Measurements from ENCODE around the gene ZFP92. TPM values are rescaled to one million over a fixed set of nuclear protein-coding genes. Genes with fewer than 3 reads are reported as not detected.

Gene ZFP92
- total and polyA plus RNA-seq, 2 donors: 0.19 to 0.27 TPM

- no peaks in the 10 kb centered on the region for H3K36me3 ChIP-seq (ENCODE audit: control insufficient read depth in 2 of 2, insufficient read depth in 2 of 2, low read length in 1 of 2)
- no peaks in the 10 kb centered on the region for H3K4me1 ChIP-seq (ENCODE audit: control insufficient read depth in 2 of 2, insufficient read depth in 2 of 2, low read length in 2 of 2)
- 83% methylated on average over 7 of the region's 7 CpGs for WGBS
- H3K4me3 ChIP-seq (ENCODE audit: low read length in 2 of 2): no peak overlapping the region
- H3K9me3 ChIP-seq (ENCODE audit: control insufficient read depth in 2 of 2, insufficient read depth in 1 of 2, low read length in 1 of 2): no peaks in the 10 kb centered on the region
- H3K27ac ChIP-seq (ENCODE audit: low read depth in 1 of 2, low read length in 1 of 2): no peak overlapping the region
- DNase-seq (ENCODE audit: low read depth in 6 of 9, low spot score in 9 of 9): no peak
- H3K27me3 ChIP-seq (ENCODE audit: control insufficient read depth in 2 of 2, insufficient read depth in 1 of 2, low read length in 1 of 2): peaks cover 0 to 2% of the 10 kb centered on the region in 2 donors
These were observed 36.8 kb upstream of the ZFP92 start for GRCh38 chrX:153374426-153374825.

GRCh38 chrX:153375571-153375970, 35.7 kb upstream of the ZFP92 start:
- no peak overlapping the region for H3K4me3 ChIP-seq (ENCODE audit: low read length in 2 of 2)
- no peaks in the 10 kb centered on the region for H3K36me3 ChIP-seq (ENCODE audit: control insufficient read depth in 2 of 2, insufficient read depth in 2 of 2, low read length in 1 of 2)
- DNase-seq (ENCODE audit: low read depth in 6 of 9, low spot score in 9 of 9): no peak
- H3K27ac ChIP-seq (ENCODE audit: low read depth in 1 of 2, low read length in 1 of 2): no peak overlapping the region
- WGBS: 90% methylated on average over 5 of the region's 5 CpGs
- no peaks in the 10 kb centered on the region for H3K9me3 ChIP-seq (ENCODE audit: control insufficient read depth in 2 of 2, insufficient read depth in 1 of 2, low read length in 1 of 2)
- peaks cover 0 to 2% of the 10 kb centered on the region in 2 donors for H3K27me3 ChIP-seq (ENCODE audit: control insufficient read depth in 2 of 2, insufficient read depth in 1 of 2, low read length in 1 of 2)
- H3K4me1 ChIP-seq (ENCODE audit: control insufficient read depth in 2 of 2, insufficient read depth in 2 of 2, low read length in 2 of 2): no peaks in the 10 kb centered on the region

- Histone ChIP-seq H3K4me3 (ENCODE audit: low read length in 2 of 2) (no peak overlapping the region), H3K36me3 (ENCODE audit: control insufficient read depth in 2 of 2, insufficient read depth in 2 of 2, low read length in 1 of 2) (no peaks in the 10 kb centered on the region), H3K4me1 (ENCODE audit: control insufficient read depth in 2 of 2, insufficient read depth in 2 of 2, low read length in 2 of 2) (no peaks in the 10 kb centered on the region), H3K27me3 (ENCODE audit: control insufficient read depth in 2 of 2, insufficient read depth in 1 of 2, low read length in 1 of 2) (peaks cover 0 to 2% of the 10 kb centered on the region in 2 donors), H3K27ac (ENCODE audit: low read depth in 1 of 2, low read length in 1 of 2) (no peak overlapping the region), H3K9me3 (ENCODE audit: control insufficient read depth in 2 of 2, insufficient read depth in 1 of 2, low read length in 1 of 2) (peaks cover 0 to 6% of the 10 kb centered on the region in 2 donors)
- WGBS: over 99% methylated on average over 3 of the region's 3 CpGs
- DNase-seq (ENCODE audit: low read depth in 6 of 9, low spot score in 9 of 9): no peak
These were observed 33.5 kb upstream of the ZFP92 start for GRCh38 chrX:153377727-153378126.

- Histone ChIP-seq H3K4me3 (ENCODE audit: low read length in 2 of 2) (no peak overlapping the region), H3K27me3 (ENCODE audit: control insufficient read depth in 2 of 2, insufficient read depth in 1 of 2, low read length in 1 of 2) (peaks cover 0 to 2% of the 10 kb centered on the region in 2 donors), H3K9me3 (ENCODE audit: control insufficient read depth in 2 of 2, insufficient read depth in 1 of 2, low read length in 1 of 2) (peaks cover 0 to 6% of the 10 kb centered on the region in 2 donors), H3K4me1 (ENCODE audit: control insufficient read depth in 2 of 2, insufficient read depth in 2 of 2, low read length in 2 of 2) (no peaks in the 10 kb centered on the region), H3K27ac (ENCODE audit: low read depth in 1 of 2, low read length in 1 of 2) (no peak overlapping the region), H3K36me3 (ENCODE audit: control insufficient read depth in 2 of 2, insufficient read depth in 2 of 2, low read length in 1 of 2) (no peaks in the 10 kb centered on the region)
- no peak for DNase-seq (ENCODE audit: low read depth in 6 of 9, low spot score in 9 of 9)
- 99% methylated on average over 4 of the region's 4 CpGs for WGBS
These were observed 32.7 kb upstream of the ZFP92 start for GRCh38 chrX:153378607-153379006.

GRCh38 chrX:153379508-153379907, 31.8 kb upstream of the ZFP92 start:
- Histone ChIP-seq H3K9me3 (ENCODE audit: control insufficient read depth in 2 of 2, insufficient read depth in 1 of 2, low read length in 1 of 2) (peaks cover 0 to 6% of the 10 kb centered on the region in 2 donors), H3K4me3 (ENCODE audit: low read length in 2 of 2) (no peak overlapping the region), H3K4me1 (ENCODE audit: control insufficient read depth in 2 of 2, insufficient read depth in 2 of 2, low read length in 2 of 2) (no peaks in the 10 kb centered on the region), H3K36me3 (ENCODE audit: control insufficient read depth in 2 of 2, insufficient read depth in 2 of 2, low read length in 1 of 2) (no peaks in the 10 kb centered on the region), H3K27me3 (ENCODE audit: control insufficient read depth in 2 of 2, insufficient read depth in 1 of 2, low read length in 1 of 2) (peaks cover 0 to 2% of the 10 kb centered on the region in 2 donors), H3K27ac (ENCODE audit: low read depth in 1 of 2, low read length in 1 of 2) (no peak overlapping the region)
- 95% methylated on average over 9 of the region's 9 CpGs for WGBS
- DNase-seq (ENCODE audit: low read depth in 6 of 9, low spot score in 9 of 9): no peak

- 85% methylated on average over 13 of the region's 13 CpGs for WGBS
These were observed 31.2 kb upstream of the ZFP92 start for GRCh38 chrX:153379971-153380581.

GRCh38 chrX:153380691-153381090, 30.6 kb upstream of the ZFP92 start:
- WGBS: 95% methylated on average over 9 of the region's 9 CpGs
- Histone ChIP-seq H3K4me3 (ENCODE audit: low read length in 2 of 2) (no peak overlapping the region), H3K36me3 (ENCODE audit: control insufficient read depth in 2 of 2, insufficient read depth in 2 of 2, low read length in 1 of 2) (no peaks in the 10 kb centered on the region), H3K27ac (ENCODE audit: low read depth in 1 of 2, low read length in 1 of 2) (no peak overlapping the region), H3K4me1 (ENCODE audit: control insufficient read depth in 2 of 2, insufficient read depth in 2 of 2, low read length in 2 of 2) (no peaks in the 10 kb centered on the region), H3K27me3 (ENCODE audit: control insufficient read depth in 2 of 2, insufficient read depth in 1 of 2, low read length in 1 of 2) (peaks cover 0 to under 1% of the 10 kb centered on the region in 2 donors), H3K9me3 (ENCODE audit: control insufficient read depth in 2 of 2, insufficient read depth in 1 of 2, low read length in 1 of 2) (peaks cover 0 to 6% of the 10 kb centered on the region in 2 donors)
- DNase-seq (ENCODE audit: low read depth in 6 of 9, low spot score in 9 of 9): no peak

More at GRCh38 chrX:153379971-153380581, 31.2 kb upstream of the ZFP92 start:
- Histone ChIP-seq H3K4me1 (ENCODE audit: control insufficient read depth in 2 of 2, insufficient read depth in 2 of 2, low read length in 2 of 2) (no peaks in the 10 kb centered on the region), H3K9me3 (ENCODE audit: control insufficient read depth in 2 of 2, insufficient read depth in 1 of 2, low read length in 1 of 2) (peaks cover 0 to 6% of the 10 kb centered on the region in 2 donors), H3K27me3 (ENCODE audit: control insufficient read depth in 2 of 2, insufficient read depth in 1 of 2, low read length in 1 of 2) (peaks cover 0 to 2% of the 10 kb centered on the region in 2 donors), H3K4me3 (ENCODE audit: low read length in 2 of 2) (no peak overlapping the region), H3K27ac (ENCODE audit: low read depth in 1 of 2, low read length in 1 of 2) (no peak overlapping the region), H3K36me3 (ENCODE audit: control insufficient read depth in 2 of 2, insufficient read depth in 2 of 2, low read length in 1 of 2) (no peaks in the 10 kb centered on the region)
- DNase-seq (ENCODE audit: low read depth in 6 of 9, low spot score in 9 of 9): no peak

- Histone ChIP-seq H3K27ac (ENCODE audit: low read depth in 1 of 2, low read length in 1 of 2) (peak overlapping the region in 1 of 2 donors; percentile 32), H3K4me1 (ENCODE audit: control insufficient read depth in 2 of 2, insufficient read depth in 2 of 2, low read length in 2 of 2) (no peaks in the 10 kb centered on the region), H3K36me3 (ENCODE audit: control insufficient read depth in 2 of 2, insufficient read depth in 2 of 2, low read length in 1 of 2) (no peaks in the 10 kb centered on the region), H3K27me3 (ENCODE audit: control insufficient read depth in 2 of 2, insufficient read depth in 1 of 2, low read length in 1 of 2) (no peaks in the 10 kb centered on the region), H3K4me3 (ENCODE audit: low read length in 2 of 2) (no peak overlapping the region), H3K9me3 (ENCODE audit: control insufficient read depth in 2 of 2, insufficient read depth in 1 of 2, low read length in 1 of 2) (peaks cover 0 to 6% of the 10 kb centered on the region in 2 donors)
- peak in 2 of 9 donors; percentile 11 to 32 for DNase-seq (ENCODE audit: low read depth in 6 of 9, low spot score in 9 of 9)
- 59% methylated on average over 12 of the region's 12 CpGs for WGBS
These were observed 29.4 kb upstream of the ZFP92 start for GRCh38 chrX:153381684-153382532.
